HG02973 (cell line): ENCODE results near the gene ZFAND3.
"Not testable (repeated sequence)": the region's sequence is repeated elsewhere in the genome, so short reads cannot be mapped to it uniquely, and the experiment has no call there.

Experiments used
- ATAC-seq: cut with Tn5 transposase; IDR thresholded peaks from one replicate; pipeline ENCODE4 v1.9.1; 2021; ENCODE audit warnings: moderate library complexity; ENCODE audit not compliant: unreplicated experiment

Gene ZFAND3

DNA sequence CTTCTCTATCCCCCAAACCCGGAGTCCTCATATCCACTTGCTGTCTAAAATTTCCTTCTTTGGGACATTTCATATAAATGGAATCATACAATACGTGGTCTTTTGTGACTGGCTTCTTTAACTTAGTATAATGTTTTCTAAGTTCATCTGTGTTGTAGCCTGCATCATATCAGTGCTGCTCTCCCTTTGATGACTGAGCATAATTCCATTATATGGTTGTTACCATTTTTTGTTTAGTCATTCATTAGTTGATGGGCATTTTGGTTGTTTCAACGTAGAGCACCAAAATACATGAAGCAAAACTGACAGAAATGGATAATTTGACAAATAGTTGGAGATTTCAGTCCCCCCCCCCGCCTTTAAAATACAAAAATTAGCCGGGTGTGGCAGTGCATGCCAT is 71.5 kb downstream of the ZFAND3 start:
- no peak for ATAC-seq

DNA sequence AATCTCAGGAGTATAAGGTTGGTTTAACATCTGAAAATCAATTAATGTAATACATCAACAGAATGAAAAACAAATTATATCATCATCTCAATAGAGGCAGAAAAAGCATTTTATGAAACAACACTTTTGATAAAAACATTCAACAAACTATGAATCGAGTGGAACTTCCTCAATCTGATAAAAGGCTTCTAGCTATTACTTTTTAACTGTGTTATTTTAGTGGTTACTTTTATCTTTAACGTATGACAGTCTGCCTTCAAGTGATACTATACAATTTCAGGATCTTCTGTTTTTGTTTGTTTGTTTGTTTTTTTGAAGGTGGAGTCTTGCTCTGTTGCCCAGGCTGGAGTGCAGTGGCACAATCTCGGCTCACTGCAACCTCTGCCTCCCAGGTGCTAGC is 73.7 kb downstream of the ZFAND3 start:
- no peak for ATAC-seq

DNA sequence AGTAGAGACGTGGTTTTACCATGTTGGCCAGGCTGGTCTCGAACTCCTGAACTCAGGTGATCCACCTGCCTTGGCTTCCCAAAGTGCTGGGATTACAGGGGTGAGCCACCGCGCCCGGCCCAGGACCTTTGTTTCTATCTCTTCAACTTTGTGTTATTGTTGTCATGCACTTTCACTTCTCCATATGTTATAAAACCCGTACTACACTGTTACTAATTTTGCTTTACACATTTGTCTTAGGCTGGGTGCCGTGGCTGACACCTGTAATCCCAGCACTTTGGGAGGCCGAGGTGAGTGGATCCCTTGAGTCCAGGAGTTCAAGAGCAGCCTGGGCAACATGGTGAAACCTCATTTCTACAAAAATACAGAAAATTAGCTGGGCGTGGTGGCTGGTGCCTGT is 74.2 kb downstream of the ZFAND3 start:
- not testable (repeated sequence) for ATAC-seq

DNA sequence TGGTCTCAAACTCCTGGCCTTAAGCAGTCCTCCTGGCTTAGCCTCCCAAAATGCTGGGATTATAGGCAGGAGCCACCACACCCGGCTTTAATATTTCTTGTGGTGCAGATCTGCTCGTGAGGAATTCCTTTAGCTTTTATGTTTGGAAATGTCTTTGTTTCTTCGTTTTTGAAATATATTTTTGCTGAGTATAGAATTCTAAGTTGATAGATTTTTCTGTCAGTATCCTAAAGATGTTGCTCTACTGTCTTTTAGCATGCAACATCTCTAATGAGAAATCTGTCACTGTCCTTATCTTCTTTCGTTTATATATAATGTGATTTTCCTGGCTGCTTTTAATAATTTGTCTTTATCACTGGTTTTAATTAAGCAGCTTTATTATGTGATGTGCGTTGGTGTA is 75.1 kb downstream of the ZFAND3 start:
- no peak for ATAC-seq

DNA sequence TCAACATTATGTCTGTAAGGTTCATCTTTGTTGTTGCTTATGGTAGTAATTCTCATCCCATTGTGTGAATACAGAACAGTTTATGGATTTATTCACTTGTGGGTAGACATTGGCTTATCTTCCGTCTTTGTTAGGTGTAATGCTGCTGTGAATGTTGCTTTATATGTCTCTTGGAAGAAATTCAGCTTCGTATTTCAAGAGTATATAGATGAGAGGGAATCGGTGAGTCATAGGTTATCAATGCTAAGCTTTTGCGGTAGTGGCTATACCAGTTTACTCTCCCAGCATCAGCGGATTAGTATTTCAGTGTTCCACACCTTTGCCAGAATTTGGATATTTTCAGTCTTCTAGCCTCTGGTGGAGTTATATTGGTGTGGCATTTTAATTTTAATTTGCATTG is 77.8 kb downstream of the ZFAND3 start:
- no peak for ATAC-seq

DNA sequence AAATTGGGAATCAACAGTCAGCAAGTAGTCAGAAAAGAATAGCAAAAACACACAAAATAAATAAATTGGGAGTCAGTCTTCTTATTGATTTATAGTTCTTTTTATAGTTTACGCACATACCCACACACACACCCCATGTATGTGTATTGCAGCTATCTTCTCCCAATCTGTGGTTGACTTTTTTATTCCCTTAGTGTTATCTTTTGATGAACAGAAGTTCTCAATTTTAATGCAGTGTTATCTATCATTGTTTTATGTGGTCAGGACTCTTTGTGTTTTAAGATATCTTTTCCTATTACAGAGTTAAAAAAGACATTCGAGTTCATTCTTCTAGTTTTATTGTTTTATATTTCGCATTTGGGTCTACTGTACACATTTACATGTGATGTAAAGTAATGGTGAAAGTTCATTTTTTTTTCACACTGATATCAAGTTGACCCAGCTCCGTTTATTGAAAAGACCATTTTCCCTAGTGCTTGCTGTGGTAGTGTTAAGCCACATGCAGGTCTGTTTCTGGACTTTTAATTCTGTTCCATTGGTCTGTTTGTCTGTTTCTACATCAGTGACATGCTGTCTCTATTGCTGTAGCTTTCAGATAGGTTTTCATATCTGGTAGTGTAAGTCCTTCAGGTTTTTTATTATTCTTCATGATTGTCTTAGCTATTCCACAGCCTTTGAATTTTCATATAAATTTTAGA is 78.4 kb downstream of the ZFAND3 start:
- ATAC-seq: no peak

DNA sequence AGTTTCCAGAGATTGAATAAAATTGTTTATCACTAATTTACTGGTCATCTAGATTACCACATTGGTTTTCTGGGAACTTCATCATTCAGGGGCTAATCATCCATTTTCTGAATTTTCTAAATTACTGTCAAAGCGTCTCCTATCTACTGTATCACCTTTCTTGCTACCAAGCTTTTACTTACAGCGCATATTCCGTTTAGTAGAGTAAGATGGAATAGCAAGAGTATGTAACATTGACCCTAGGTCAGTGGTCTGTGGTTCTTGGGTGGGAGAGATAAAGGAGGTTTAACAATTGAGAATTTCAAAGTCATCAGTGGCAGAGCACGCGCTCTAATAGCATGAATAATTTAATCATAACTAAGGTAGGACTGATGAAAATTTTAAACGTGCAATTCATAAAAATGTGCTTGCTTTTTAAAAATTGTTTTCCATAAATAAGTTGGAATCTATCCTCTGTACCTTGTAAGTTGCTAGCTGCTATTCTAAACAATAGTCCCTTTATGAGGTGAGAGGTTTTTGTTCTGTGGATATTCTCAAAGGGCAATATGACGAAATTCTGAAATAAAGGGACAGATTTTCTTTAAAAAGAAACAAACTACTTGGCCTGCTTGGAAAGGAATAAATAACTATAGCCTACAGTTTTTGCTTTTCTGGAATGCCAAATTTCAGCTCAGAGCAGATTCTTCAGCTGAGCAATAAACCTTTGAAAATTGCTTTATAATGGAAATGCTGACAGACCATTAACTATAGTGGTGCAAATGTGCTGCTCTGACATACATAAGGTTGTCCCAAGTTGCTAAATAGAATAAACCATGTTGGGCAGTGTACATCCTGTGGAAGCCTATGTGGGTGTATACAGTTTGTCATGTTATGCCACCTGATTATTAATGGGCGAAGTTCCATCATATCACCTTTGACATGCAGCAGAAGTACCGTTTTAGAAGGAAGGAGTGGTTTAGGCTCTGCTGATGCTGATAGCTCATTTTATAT is 84.1 kb downstream of the ZFAND3 start:
- no peak for ATAC-seq

DNA sequence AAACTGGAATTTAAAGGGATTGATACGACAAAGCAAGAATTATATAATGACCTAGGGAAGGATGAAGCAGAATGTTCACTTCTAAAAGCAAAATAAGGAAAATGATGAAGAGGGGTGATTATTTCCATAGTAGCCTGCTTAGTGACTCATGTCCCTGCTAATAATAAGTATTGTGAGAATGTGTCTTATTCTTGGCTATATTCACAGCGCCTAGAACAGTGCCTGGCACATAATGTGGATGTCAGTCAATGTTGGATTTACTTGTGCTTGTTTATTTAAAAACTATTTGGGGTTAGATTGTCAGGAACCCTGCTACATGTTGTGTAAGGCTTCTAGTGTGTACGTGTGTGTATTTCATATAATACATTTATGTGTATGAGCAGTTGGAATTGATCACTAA is 85.1 kb downstream of the ZFAND3 start:
- no peak for ATAC-seq

DNA sequence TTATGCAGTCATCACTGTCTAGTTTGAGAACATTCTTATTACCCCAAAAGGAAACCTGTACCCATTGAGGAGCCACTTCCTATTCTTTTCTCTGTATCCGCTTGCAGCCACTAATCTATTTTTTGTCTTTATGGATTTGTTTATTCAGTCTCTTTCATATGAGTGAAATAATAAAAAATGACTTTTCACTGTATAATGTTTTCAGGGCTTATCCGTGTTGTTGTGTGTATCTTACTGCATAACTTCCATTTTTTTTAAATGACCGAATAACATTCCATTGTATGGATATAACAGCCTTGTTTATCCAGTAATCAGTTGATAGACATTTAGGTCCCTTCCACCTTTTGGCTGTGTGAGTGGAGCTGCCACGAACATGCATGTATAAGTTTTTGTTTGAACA is 86.6 kb downstream of the ZFAND3 start:
- no peak for ATAC-seq

DNA sequence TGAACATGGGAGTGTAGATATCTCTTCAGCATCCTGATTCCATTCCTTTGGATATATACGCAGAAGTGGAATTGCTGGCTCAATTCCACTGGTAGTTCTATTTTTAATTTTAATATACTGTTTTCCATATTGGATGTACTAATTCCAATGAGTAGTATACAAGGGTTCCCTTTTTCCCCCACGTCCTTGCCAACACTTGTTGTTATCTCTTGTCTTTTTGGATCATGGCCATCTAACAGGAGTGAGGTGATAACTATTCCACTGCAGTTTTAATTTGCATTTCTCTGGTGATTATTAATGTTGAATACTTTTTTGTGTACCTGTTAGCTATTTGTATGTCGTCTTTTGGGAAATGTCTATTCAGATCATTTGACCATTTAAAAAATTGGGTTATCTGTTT is 91.5 kb downstream of the ZFAND3 start:
- ATAC-seq: no peak

DNA sequence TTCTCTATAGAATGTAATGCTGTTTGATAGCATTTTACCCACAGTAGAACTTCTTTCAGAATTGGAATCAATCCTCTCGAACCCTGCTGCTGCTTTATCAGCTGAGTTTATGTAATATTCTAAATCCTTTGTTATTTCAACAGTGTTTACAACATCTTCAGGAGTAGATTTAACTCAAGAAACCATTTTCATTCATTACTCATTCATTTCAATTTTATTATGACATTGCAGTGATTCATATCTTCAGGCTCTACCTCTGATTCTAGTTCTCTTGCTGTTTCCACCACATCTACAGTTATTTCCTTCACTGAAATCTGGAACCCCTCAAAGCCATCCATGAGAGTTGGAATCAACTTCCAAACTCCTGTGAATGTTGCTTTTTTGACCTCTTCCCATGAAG is 93.7 kb downstream of the ZFAND3 start:
- no peak for ATAC-seq

DNA sequence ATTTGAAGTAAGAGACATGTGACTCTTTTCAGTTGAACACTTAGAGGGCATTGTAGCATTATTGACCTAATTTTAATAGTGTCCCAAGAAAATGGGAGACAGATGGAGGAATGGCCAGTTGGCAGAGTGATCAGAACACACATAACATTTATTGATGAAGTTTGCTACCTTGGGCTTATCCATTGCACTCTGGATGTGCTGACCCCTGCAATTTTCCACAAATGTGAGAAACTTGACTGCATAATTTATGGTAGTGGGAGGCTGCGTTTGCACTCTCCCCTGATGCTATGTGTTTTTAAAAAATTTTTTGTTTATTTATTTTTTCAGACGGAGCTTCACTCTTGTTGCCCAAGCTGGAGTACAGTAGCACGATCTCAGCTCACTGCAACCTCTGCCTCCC is 95.9 kb downstream of the ZFAND3 start:
- no peak for ATAC-seq

DNA sequence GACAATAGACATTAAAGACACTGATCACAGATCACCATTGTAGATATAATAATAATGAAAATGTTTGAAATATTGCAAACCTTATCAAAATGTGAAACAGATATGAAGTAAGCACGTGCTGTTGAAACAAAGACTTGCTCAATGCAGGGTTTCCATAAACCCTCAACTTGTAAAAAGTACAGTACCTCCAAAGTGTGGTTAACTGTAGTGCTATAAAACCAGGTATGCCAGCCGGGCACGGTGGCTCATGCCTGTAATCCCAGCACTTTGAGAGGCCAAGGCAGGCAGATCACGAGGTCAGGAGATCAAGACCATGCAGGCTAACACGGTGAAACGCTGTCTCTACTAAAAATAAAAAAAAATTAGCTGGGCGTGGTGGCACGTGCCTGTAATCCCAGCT is 96.6 kb downstream of the ZFAND3 start:
- no peak for ATAC-seq

DNA sequence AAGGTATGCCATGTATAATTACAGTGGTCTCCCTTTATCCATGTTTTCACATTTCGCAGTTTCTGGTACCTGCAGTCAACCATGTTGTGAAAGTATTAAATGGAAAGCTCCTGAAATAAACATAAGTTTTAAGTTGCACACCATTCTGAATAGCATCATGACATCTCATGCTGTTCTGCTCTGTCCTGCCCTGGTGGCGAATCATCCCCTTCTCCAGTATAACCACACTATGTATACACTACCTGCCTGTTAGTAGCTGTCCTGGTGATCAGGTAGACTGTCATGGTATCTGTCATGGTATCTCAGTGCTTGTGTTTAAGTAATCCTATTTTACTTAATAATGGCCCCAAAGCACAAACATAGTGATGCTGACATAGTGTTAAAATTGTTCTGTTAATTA is 97.1 kb downstream of the ZFAND3 start:
- no peak for ATAC-seq

DNA sequence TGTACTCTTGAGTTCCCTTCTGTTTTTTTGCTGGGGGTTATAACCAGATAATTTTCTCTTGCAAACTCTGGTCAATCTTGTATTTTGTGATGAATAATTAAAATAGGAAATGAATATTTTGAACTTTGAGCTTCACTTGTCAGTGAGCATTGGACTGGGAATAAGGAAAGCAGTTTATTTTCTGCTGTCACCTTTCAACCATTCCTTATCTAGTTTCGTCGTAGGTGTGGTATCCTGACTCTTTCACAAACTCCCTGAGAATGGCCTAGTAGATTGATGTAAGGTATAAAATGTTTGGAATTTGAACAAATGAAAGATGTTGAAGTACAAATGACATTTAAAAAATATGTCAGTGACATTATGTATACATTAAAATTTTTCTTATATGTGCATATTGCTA is 98.0 kb downstream of the ZFAND3 start:
- no peak for ATAC-seq

DNA sequence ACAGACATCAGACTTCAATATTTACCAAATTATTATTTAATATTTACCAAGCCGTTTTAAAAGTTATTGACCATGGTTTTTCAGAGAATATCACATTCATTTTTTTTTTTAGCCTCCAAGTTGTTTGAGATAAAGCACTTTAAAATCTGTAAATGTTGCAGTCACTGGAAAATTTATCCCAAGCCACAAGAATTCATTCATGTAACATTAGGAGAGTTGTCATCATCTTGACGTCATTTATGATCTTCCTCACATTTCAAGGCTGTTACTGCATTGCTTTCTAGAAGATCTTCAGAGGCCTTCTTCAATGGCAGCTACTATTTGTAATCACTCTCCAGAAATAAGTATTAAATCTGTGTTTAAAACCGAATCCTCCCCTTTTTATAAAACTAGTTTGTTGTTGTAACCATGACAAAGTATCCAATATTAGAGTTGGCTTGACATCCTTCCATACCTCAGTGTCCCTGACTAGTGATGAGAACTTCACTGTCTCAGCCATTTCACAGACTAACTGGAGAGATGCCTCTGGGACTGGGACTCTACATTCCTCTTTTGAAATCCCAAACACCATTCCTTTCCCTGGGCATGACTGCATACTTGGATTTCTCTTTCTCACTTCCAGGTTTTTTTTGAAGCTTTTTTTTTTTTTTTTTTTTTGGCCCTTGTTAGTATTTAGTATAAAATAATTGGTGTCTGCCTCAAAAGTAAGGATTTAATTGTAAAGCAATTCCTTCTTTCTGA is 100.1 kb downstream of the ZFAND3 start:
- no peak for ATAC-seq

DNA sequence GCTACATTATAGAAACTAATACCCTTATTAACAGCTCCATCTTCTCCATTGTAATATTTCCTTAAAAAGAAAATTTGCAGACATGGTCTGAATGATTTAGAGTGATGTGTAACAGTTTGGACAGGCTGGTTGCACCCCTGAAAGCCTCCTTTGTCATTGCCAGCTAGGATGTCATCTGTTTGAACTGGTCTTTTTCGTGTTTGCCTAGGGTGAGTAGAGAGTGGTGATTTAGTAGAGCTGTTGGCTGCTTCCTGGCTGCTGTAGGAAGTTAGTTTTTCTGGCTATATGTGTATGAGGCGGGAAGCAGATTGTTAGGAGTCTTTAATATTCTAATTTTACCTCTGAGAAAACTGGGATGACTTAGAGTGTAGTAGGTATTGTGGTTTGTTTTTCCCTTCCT is 101.1 kb downstream of the ZFAND3 start:
- ATAC-seq: no peak

DNA sequence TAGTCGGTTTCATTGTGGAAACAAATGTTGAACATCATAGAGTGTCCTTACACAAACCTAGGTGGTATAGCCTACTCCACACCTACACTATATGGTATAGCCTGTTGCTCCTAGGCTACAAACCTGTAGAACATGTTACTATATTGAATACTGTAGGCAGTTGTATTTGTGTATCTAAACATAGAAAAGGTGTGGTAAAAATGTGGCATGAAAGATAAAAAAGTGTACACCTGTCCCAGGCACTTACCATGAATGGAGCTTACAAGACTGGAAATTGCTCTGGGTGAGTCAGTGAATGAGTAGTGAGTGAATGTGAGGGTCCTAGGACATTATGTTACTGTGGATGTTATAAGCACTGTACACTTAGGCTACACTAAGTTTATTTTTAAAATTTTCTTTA is 103.0 kb downstream of the ZFAND3 start:
- ATAC-seq: no peak

DNA sequence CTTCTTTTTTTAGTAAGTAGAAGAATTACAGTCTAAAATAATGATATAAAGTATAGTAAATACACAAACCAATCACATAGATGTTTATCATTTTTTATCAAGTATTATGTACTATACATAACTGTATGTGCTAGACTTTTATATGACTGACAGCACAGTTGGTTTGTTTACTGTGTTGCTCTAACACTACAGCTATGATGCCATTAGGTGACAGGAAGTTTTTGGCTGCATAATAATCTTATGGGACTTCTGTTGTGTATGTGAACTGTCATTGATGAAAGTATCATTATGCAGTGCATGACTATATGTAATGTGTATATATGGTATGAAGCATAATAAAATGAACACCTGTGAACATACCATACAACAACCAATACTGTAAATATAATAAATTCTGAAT is 104.0 kb downstream of the ZFAND3 start:
- ATAC-seq: no peak

DNA sequence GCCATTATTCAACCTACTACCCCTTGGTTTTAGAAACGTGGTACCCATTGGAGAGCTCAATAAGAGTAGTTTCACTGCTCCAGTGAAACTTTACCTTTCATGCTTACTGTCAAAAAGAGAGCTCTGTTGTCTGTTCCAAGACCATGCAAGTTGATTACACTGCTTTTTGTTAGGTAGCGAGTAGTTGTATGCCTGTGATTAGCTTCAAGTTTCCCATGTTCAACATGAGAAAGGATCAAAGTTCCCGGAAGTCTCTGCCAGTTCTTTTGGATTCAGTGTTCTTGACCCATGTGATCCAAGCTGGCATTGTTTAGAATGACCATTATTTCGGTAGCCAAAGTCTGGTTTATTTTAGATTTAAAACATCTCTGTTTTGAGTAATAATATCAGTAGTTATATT is 107.1 kb downstream of the ZFAND3 start:
- no peak for ATAC-seq

DNA sequence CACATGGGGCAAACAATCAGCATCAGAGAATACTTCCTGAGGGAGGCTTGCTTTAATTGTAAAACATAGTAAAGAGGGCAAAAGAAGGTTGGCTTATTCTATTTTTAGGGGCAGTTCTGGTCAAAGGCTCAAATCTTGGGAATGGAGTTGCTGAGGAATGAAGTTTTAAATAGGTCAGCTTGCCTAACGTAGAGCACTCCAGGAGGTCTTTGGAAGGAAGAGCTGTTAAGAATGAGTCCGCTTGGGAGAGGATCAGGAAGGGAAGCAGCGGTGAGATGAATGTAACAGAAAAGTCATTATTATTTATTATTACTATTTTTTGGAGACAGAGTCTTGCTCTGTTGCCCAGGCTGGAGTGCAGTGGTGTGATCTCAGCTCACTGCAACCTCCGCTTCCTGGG is 108.7 kb downstream of the ZFAND3 start:
- ATAC-seq: no peak
